Ishikawa (cell line): Measurements from ENCODE around the gene ICAM1.

Experiments used
- CEBPB ChIP-seq: IDR thresholded peaks from 2 replicates; pipeline ENCODE4 v1.6.1; 2012
- CREB1 ChIP-seq: IDR thresholded peaks from 2 replicates; pipeline ENCODE4 v1.6.1; 2012; ENCODE audit warnings: low read depth
- EGR1 ChIP-seq: IDR thresholded peaks from 2 replicates; pipeline ENCODE4 v1.6.1; 2012
- EP300 ChIP-seq: IDR thresholded peaks from 2 replicates; pipeline ENCODE4 v1.6.1; 2012; ENCODE audit warnings: borderline replicate concordance
- FOXM1 ChIP-seq: IDR thresholded peaks from 2 replicates; pipeline ENCODE4 v1.6.1; 2012; ENCODE audit warnings: low read depth, borderline replicate concordance
- NFIC ChIP-seq: IDR thresholded peaks from 2 replicates; pipeline ENCODE4 v1.6.1; 2012
- RAD21 ChIP-seq: IDR thresholded peaks from 2 replicates; pipeline ENCODE4 v1.6.1; 2012; ENCODE audit warnings: low read depth
- TAF1 ChIP-seq: IDR thresholded peaks from 2 replicates; pipeline ENCODE4 v1.6.1; 2012; ENCODE audit warnings: low read depth, mild to moderate bottlenecking
- TCF12 ChIP-seq: IDR thresholded peaks from 2 replicates; pipeline ENCODE4 v1.6.1; 2012; ENCODE audit warnings: low read depth
- TEAD4 ChIP-seq: IDR thresholded peaks from 2 replicates; pipeline ENCODE4 v1.6.1; 2012
- YY1 ChIP-seq: IDR thresholded peaks from 2 replicates; pipeline ENCODE4 v1.6.1; 2012; ENCODE audit warnings: low read depth
- ZBTB7A ChIP-seq: IDR thresholded peaks from 2 replicates; pipeline ENCODE4 v1.6.1; 2012; ENCODE audit warnings: low read depth
- TF ChIP-seq, protein P1 (sequence below): IDR thresholded peaks from 2 replicates; pipeline ENCODE4 v1.6.1; 2012
- TF ChIP-seq, protein P2 (sequence below): IDR thresholded peaks from 2 replicates; pipeline ENCODE4 v1.6.1; 2012
- TF ChIP-seq, protein P3 (sequence below): IDR thresholded peaks from 2 replicates; pipeline ENCODE4 v1.6.1; 2012; ENCODE audit warnings: low read depth, mild to moderate bottlenecking

ICAM1 gene

GRCh38 chr19:10226021-10226375, 44.9 kb upstream of the ICAM1 start:
- TF ChIP-seq RAD21 (no peak), TCF12 (no peak), CREB1 (no peak)

GRCh38 chr19:10226376-10227025, 44.4 kb upstream of the ICAM1 start:
- TF ChIP-seq TEAD4, result no peak
- TF ChIP-seq EGR1, result no peak
- TF ChIP-seq EP300, result no peak
- TF ChIP-seq FOXM1, result no peak
- no peak for TF ChIP-seq ZBTB7A
- no peak for TF ChIP-seq TAF1
- no peak for TF ChIP-seq TCF12
- no peak for TF ChIP-seq CREB1
- TF ChIP-seq, protein P1, sequence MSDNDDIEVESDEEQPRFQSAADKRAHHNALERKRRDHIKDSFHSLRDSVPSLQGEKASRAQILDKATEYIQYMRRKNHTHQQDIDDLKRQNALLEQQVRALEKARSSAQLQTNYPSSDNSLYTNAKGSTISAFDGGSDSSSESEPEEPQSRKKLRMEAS, result no peak
- TF ChIP-seq, protein P2, sequence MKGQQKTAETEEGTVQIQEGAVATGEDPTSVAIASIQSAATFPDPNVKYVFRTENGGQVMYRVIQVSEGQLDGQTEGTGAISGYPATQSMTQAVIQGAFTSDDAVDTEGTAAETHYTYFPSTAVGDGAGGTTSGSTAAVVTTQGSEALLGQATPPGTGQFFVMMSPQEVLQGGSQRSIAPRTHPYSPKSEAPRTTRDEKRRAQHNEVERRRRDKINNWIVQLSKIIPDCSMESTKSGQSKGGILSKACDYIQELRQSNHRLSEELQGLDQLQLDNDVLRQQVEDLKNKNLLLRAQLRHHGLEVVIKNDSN, result no peak
- TF ChIP-seq YY1, result no peak
- no peak for TF ChIP-seq RAD21
- no peak for TF ChIP-seq CEBPB
- TF ChIP-seq NFIC, result no peak
- TF ChIP-seq, protein P3, sequence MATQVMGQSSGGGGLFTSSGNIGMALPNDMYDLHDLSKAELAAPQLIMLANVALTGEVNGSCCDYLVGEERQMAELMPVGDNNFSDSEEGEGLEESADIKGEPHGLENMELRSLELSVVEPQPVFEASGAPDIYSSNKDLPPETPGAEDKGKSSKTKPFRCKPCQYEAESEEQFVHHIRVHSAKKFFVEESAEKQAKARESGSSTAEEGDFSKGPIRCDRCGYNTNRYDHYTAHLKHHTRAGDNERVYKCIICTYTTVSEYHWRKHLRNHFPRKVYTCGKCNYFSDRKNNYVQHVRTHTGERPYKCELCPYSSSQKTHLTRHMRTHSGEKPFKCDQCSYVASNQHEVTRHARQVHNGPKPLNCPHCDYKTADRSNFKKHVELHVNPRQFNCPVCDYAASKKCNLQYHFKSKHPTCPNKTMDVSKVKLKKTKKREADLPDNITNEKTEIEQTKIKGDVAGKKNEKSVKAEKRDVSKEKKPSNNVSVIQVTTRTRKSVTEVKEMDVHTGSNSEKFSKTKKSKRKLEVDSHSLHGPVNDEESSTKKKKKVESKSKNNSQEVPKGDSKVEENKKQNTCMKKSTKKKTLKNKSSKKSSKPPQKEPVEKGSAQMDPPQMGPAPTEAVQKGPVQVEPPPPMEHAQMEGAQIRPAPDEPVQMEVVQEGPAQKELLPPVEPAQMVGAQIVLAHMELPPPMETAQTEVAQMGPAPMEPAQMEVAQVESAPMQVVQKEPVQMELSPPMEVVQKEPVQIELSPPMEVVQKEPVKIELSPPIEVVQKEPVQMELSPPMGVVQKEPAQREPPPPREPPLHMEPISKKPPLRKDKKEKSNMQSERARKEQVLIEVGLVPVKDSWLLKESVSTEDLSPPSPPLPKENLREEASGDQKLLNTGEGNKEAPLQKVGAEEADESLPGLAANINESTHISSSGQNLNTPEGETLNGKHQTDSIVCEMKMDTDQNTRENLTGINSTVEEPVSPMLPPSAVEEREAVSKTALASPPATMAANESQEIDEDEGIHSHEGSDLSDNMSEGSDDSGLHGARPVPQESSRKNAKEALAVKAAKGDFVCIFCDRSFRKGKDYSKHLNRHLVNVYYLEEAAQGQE, result no peak

- TF ChIP-seq, protein P2, result no peak
- no peak for TF ChIP-seq ZBTB7A
- no peak for TF ChIP-seq CEBPB
- TF ChIP-seq, protein P1, result no peak
- no peak for TF ChIP-seq EGR1
- TF ChIP-seq FOXM1, result no peak
- TF ChIP-seq, protein P3, result no peak
- no peak for TF ChIP-seq YY1
- no peak for TF ChIP-seq TEAD4
- no peak for TF ChIP-seq RAD21
- no peak for TF ChIP-seq TAF1
- no peak for TF ChIP-seq NFIC
- TF ChIP-seq TCF12, result no peak
- no peak for TF ChIP-seq EP300
- TF ChIP-seq CREB1, result no peak
Measured at GRCh38 chr19:10227026-10227971, 43.6 kb upstream of the ICAM1 start.

- TF ChIP-seq EGR1 (no peak), ZBTB7A (no peak), RAD21 (no peak), EP300 (no peak), CREB1 (no peak), CEBPB (no peak), YY1 (no peak), NFIC (no peak), TCF12 (no peak), TEAD4 (no peak), FOXM1 (no peak), TAF1 (no peak)
- TF ChIP-seq, protein P3, result no peak
- TF ChIP-seq, protein P2, result no peak
- TF ChIP-seq, protein P1, result no peak
Measured at GRCh38 chr19:10228393-10228792, 42.5 kb upstream of the ICAM1 start.
